Trophoblast cell (in vitro differentiated cells and primary cell): ENCODE data around the gene SLC5A4.
A peak's percentile ranks its signal among the peaks of the same experiment; 100 is the strongest.

ENCODE experiments used
- DNase-seq, 2 donors: peaks; one replicate each; pipeline ENCODE4 v3.0.0-alpha.2; 2016
- H2AFZ ChIP-seq: 2 replicates; pipeline ENCODE4 v1.6.1; 2013; ENCODE audit warnings: low read length, moderate library complexity, mild to moderate bottlenecking; ENCODE audit not compliant: insufficient read depth, poor library complexity
- H2AK5ac ChIP-seq: 2 replicates; pipeline ENCODE4 v1.6.1; 2013; ENCODE audit warnings: mild to moderate bottlenecking, low read length
- H2BK120ac ChIP-seq: 2 replicates; pipeline ENCODE4 v1.6.1; 2013; ENCODE audit warnings: low read length, mild to moderate bottlenecking, moderate library complexity; ENCODE audit not compliant: insufficient read depth, poor library complexity
- H2BK12ac ChIP-seq: 2 replicates; pipeline ENCODE4 v1.6.1; 2013; ENCODE audit warnings: mild to moderate bottlenecking, low read length, moderate library complexity
- H2BK5ac ChIP-seq: 2 replicates; pipeline ENCODE4 v1.6.1; 2013; ENCODE audit warnings: low read length, low read depth, moderate library complexity, mild to moderate bottlenecking; ENCODE audit not compliant: poor library complexity
- H3K14ac ChIP-seq: 2 replicates; pipeline ENCODE4 v1.6.1; 2013; ENCODE audit warnings: mild to moderate bottlenecking, low read length
- H3K18ac ChIP-seq: 2 replicates; pipeline ENCODE4 v1.6.1; 2013; ENCODE audit warnings: mild to moderate bottlenecking, low read length
- H3K23ac ChIP-seq: 2 replicates; pipeline ENCODE4 v1.6.1; 2013; ENCODE audit warnings: low read length
- H3K27ac ChIP-seq: 2 replicates; pipeline ENCODE4 v1.5.1; 2013; ENCODE audit warnings: low read depth, mild to moderate bottlenecking, inconsistent platforms, low read length, moderate library complexity
- H3K27me3 ChIP-seq: 2 replicates; pipeline ENCODE4 v1.6.1; 2013; ENCODE audit warnings: inconsistent platforms, mild to moderate bottlenecking, low read length, moderate library complexity; ENCODE audit not compliant: insufficient read depth
- H3K36me3 ChIP-seq, 2 experiments: 1 replicate in 1 of 2; 2 replicates in 1 of 2; pipeline ENCODE4 v1.6.1; 2013; ENCODE audit warnings: low read length in 2 of 2, mild to moderate bottlenecking in 2 of 2, moderate library complexity in 1 of 2; ENCODE audit not compliant: insufficient read depth in 2 of 2, control insufficient read depth in 1 of 2
- H3K4ac ChIP-seq: 2 replicates; pipeline ENCODE4 v1.6.1; 2013; ENCODE audit warnings: low read depth, mild to moderate bottlenecking, low read length, moderate library complexity
- H3K4me1 ChIP-seq, 2 experiments: 1 replicate in 1 of 2; 2 replicates in 1 of 2; pipeline ENCODE4 v1.6.1; 2013; ENCODE audit warnings: low read length in 2 of 2, mild to moderate bottlenecking in 2 of 2, moderate library complexity in 1 of 2; ENCODE audit not compliant: insufficient read depth in 2 of 2, control insufficient read depth in 1 of 2
- H3K4me2 ChIP-seq: 2 replicates; pipeline ENCODE4 v1.6.1; 2013; ENCODE audit warnings: inconsistent platforms, mild to moderate bottlenecking, low read length, moderate library complexity
- H3K4me3 ChIP-seq: 2 replicates; pipeline ENCODE4 v1.5.1; 2013; ENCODE audit warnings: mild to moderate bottlenecking, low read depth, low read length, inconsistent platforms
- H3K79me1 ChIP-seq: one replicate; pipeline ENCODE4 v1.6.1; 2013; ENCODE audit warnings: low read length
- H3K79me2 ChIP-seq: 2 replicates; pipeline ENCODE4 v1.6.1; 2013; ENCODE audit warnings: low read length, mild to moderate bottlenecking; ENCODE audit not compliant: control insufficient read depth, insufficient read depth, poor library complexity
- H3K9ac ChIP-seq: 2 replicates; pipeline ENCODE4 v1.6.1; 2013; ENCODE audit warnings: mild to moderate bottlenecking, low read length
- H3K9me3 ChIP-seq: 2 replicates; pipeline ENCODE4 v1.6.1; 2013; ENCODE audit warnings: low read depth, mild to moderate bottlenecking, control low read depth, inconsistent platforms, low read length; ENCODE audit not compliant: insufficient read depth
- H4K12ac ChIP-seq: 2 replicates; pipeline ENCODE4 v1.6.1; 2013; ENCODE audit warnings: low read depth, mild to moderate bottlenecking, low read length, moderate library complexity
- H4K8ac ChIP-seq: 2 replicates; pipeline ENCODE4 v1.6.1; 2013; ENCODE audit warnings: low read depth, mild to moderate bottlenecking, low read length, moderate library complexity
- H4K91ac ChIP-seq: one replicate; pipeline ENCODE4 v1.6.1; 2013; ENCODE audit warnings: low read depth, mild to moderate bottlenecking, low read length, moderate library complexity
- WGBS: extraction: QIAGEN DNeasy Blood & Tissue Kit; methylation state at CpG from one replicate; pipeline ENCODE4 v1.1.7; 2013; ENCODE audit warnings: missing lambda C conversion rate; ENCODE audit not compliant: insufficient read length, insufficient coverage; ENCODE audit errors: extremely low coverage; 5-methylcytosine and 5-hydroxymethylcytosine counted together

SLC5A4 gene

GRCh38 chr22:32246166-32246565 lies 9.0 kb downstream of the SLC5A4 start:
- H2BK120ac ChIP-seq: no peak overlapping the region
- H4K12ac ChIP-seq: no peak overlapping the region
- no peak overlapping the region for H3K4me2 ChIP-seq
- no peak overlapping the region for H4K91ac ChIP-seq
- H2BK12ac ChIP-seq: no peak overlapping the region
- H3K79me1 ChIP-seq: no peaks in the 10 kb centered on the region
- no peak overlapping the region for H3K18ac ChIP-seq
- no peaks in the 10 kb centered on the region for H3K4me1 ChIP-seq
- no peak overlapping the region for H3K23ac ChIP-seq
- H3K27me3 ChIP-seq: no peaks in the 10 kb centered on the region
- DNase-seq: no peak
- no peak overlapping the region for H4K8ac ChIP-seq
- H3K9ac ChIP-seq: no peak overlapping the region
- no peaks in the 10 kb centered on the region for H3K36me3 ChIP-seq
- no peak overlapping the region for H3K4me3 ChIP-seq
- no peak overlapping the region for H3K14ac ChIP-seq
- no peak overlapping the region for H2AK5ac ChIP-seq
- H2BK5ac ChIP-seq: no peak overlapping the region
- no peak overlapping the region for H2AFZ ChIP-seq
- no peaks in the 10 kb centered on the region for H3K79me2 ChIP-seq
- WGBS: no CpG with 5 or more reads among the region's 5 CpGs
- no peaks in the 10 kb centered on the region for H3K9me3 ChIP-seq
- H3K27ac ChIP-seq: no peak overlapping the region
- H3K4ac ChIP-seq: no peak overlapping the region

GRCh38 chr22:32245042-32245441 lies 10.1 kb downstream of the SLC5A4 start:
- Histone ChIP-seq H3K27ac (no peak overlapping the region), H3K4me1 (no peaks in the 10 kb centered on the region), H3K27me3 (no peaks in the 10 kb centered on the region), H2AFZ (no peak overlapping the region), H2AK5ac (no peak overlapping the region), H3K18ac (no peak overlapping the region), H3K79me2 (no peaks in the 10 kb centered on the region), H3K23ac (no peak overlapping the region), H4K8ac (no peak overlapping the region), H4K91ac (no peak overlapping the region), H3K9ac (no peak overlapping the region), H2BK5ac (no peak overlapping the region), H3K14ac (no peak overlapping the region), H3K9me3 (no peaks in the 10 kb centered on the region), H3K4me3 (no peak overlapping the region), H3K4me2 (no peak overlapping the region), H3K79me1 (no peaks in the 10 kb centered on the region), H3K4ac (no peak overlapping the region), H2BK12ac (no peak overlapping the region), H2BK120ac (no peak overlapping the region), H4K12ac (no peak overlapping the region), H3K36me3 (no peaks in the 10 kb centered on the region)
- no peak for DNase-seq
- WGBS: no CpG with 5 or more reads among the region's 3 CpGs

GRCh38 chr22:32244547-32244946 lies 10.6 kb downstream of the SLC5A4 start:
- no peaks in the 10 kb centered on the region for H3K36me3 ChIP-seq
- no peaks in the 10 kb centered on the region for H3K9me3 ChIP-seq
- H4K12ac ChIP-seq: no peak overlapping the region
- no peak overlapping the region for H3K4me2 ChIP-seq
- H2BK120ac ChIP-seq: no peak overlapping the region
- H3K18ac ChIP-seq: no peak overlapping the region
- H4K8ac ChIP-seq: no peak overlapping the region
- DNase-seq: no peak
- H3K27me3 ChIP-seq: no peaks in the 10 kb centered on the region
- no peak overlapping the region for H4K91ac ChIP-seq
- H2AK5ac ChIP-seq: no peak overlapping the region
- no peak overlapping the region for H3K14ac ChIP-seq
- no peak overlapping the region for H2BK12ac ChIP-seq
- H2AFZ ChIP-seq: no peak overlapping the region
- H3K4me3 ChIP-seq: no peak overlapping the region
- no peak overlapping the region for H3K9ac ChIP-seq
- no peak overlapping the region for H2BK5ac ChIP-seq
- H3K23ac ChIP-seq: no peak overlapping the region
- no peak overlapping the region for H3K4ac ChIP-seq
- no peaks in the 10 kb centered on the region for H3K4me1 ChIP-seq
- no CpG with 5 or more reads among the region's 1 CpG for WGBS
- no peak overlapping the region for H3K27ac ChIP-seq
- no peaks in the 10 kb centered on the region for H3K79me2 ChIP-seq
- no peaks in the 10 kb centered on the region for H3K79me1 ChIP-seq

GRCh38 chr22:32240461-32240860 lies 14.7 kb downstream of the SLC5A4 start:
- no peak overlapping the region for H3K4me3 ChIP-seq
- no peak overlapping the region for H3K23ac ChIP-seq
- no peaks in the 10 kb centered on the region for H3K27me3 ChIP-seq
- no peak overlapping the region for H3K4ac ChIP-seq
- H3K27ac ChIP-seq: no peak overlapping the region
- no peaks in the 10 kb centered on the region for H3K79me1 ChIP-seq
- no peak overlapping the region for H4K12ac ChIP-seq
- H3K9me3 ChIP-seq: no peaks in the 10 kb centered on the region
- no peaks in the 10 kb centered on the region for H3K79me2 ChIP-seq
- no CpG with 5 or more reads among the region's 2 CpGs for WGBS
- peak in 1 of 2 donors; percentile 74 for DNase-seq
- no peak overlapping the region for H2AFZ ChIP-seq
- H4K8ac ChIP-seq: no peak overlapping the region
- no peaks in the 10 kb centered on the region for H3K4me1 ChIP-seq
- H3K14ac ChIP-seq: no peak overlapping the region
- H2BK12ac ChIP-seq: no peak overlapping the region
- H2BK5ac ChIP-seq: no peak overlapping the region
- H3K18ac ChIP-seq: no peak overlapping the region
- no peak overlapping the region for H2AK5ac ChIP-seq
- no peak overlapping the region for H2BK120ac ChIP-seq
- no peaks in the 10 kb centered on the region for H3K36me3 ChIP-seq
- no peak overlapping the region for H3K4me2 ChIP-seq
- no peak overlapping the region for H4K91ac ChIP-seq
- no peak overlapping the region for H3K9ac ChIP-seq
